ENCODE results near the gene SMARCA2. TPM values are rescaled to one million over a fixed set of nuclear protein-coding genes. Genes with fewer than 3 reads are reported as not detected.

The SMARCA2 gene
- total RNA-seq, 2 experiments from 2014 or later: 87.8 to 89.9 TPM

- no peaks in the 10 kb centered on the region for H3K27me3 Mint-ChIP-seq (ENCODE audit: low read depth)
- no peak overlapping the region for H3K27ac Mint-ChIP-seq
- H3K36me3 Mint-ChIP-seq (ENCODE audit: low read depth): peaks cover 42% of the 10 kb centered on the region
- H3K4me3 Mint-ChIP-seq: no peak overlapping the region
- H3K4me1 Mint-ChIP-seq (ENCODE audit: low read depth): peaks cover 17% of the 10 kb centered on the region
- intact Hi-C loops (cut with micrococcal nuclease): loop anchor here (2.0 to 10.0 kb wide), 6 partner anchors 19 to 481 kb away; no protein-coding TSS in a partner anchor
- CTCF ChIA-PET: interaction anchor here (1.1 to 1.8 kb wide), 4 partner anchors 19 to 145 kb away, joined by 4 to 13 read pairs (median 6); no protein-coding TSS in a partner anchor
- DNase-seq: no peak
- H3K9me3 Mint-ChIP-seq: no peaks in the 10 kb centered on the region
These were observed 71.0 kb downstream of the SMARCA2 start for GRCh38 chr9:2086116-2086515.

- DNase-seq: no peak
- CTCF ChIA-PET: interaction anchor here (0.6 to 1.8 kb wide), 30 partner anchors 9 to 1037 kb away, joined by 3 to 13 read pairs (median 4); no protein-coding TSS in a partner anchor
- Mint-ChIP-seq H3K4me3 (no peak overlapping the region), H3K27me3 (ENCODE audit: low read depth) (no peaks in the 10 kb centered on the region), H3K36me3 (ENCODE audit: low read depth) (peaks cover 43% of the 10 kb centered on the region), H3K4me1 (ENCODE audit: low read depth) (peaks cover 10% of the 10 kb centered on the region), H3K27ac (no peak overlapping the region), H3K9me3 (no peaks in the 10 kb centered on the region)
- intact Hi-C loops (cut with micrococcal nuclease): loop anchor here (1.0 to 10.0 kb wide), 10 partner anchors 20 to 627 kb away; no protein-coding TSS in a partner anchor
These were observed 71.8 kb downstream of the SMARCA2 start for GRCh38 chr9:2086971-2087370.

DNA sequence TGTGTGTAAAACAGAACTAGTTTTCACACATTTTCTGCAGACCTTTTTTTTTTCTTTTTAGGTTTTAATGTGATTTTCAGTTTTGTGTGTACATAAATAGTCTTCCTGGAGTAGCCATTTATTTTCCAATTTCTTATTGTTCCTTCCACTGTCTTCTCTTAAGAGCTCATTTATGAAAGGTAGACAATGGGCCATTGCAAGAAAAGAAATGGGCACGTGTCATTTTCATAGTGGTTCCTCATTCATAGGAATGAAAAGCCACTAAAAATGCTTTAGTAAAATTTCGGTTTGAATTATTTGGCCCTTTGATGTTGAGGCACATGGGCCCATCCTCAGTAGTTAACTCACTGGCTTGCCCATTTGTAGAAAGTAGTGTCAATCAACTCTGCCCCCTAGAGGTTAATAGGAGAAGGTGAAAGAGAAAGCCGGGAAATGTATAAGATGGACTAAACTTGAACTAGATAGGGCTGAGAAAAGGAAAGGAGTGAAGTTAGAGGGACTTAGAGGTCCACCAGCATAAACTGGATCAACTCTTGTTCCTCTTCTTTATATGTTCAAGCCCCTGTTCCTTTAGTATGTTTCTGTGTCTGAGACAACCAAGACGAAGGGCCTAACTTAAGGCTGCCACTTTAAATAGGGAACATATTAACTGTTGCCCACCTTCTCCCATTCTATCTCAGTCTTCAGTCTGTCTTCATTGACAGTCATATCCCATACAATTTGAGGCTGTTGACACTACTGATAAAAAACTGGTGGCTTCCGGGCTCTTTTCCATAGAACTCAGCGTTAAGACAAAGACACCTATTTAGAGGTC lies 72.6 kb downstream of the SMARCA2 start:
- H3K4me1 Mint-ChIP-seq (ENCODE audit: low read depth): peaks cover 10% of the 10 kb centered on the region
- intact Hi-C loops (cut with micrococcal nuclease): loop anchor here (1.0 to 10.0 kb wide), 10 partner anchors 21 to 627 kb away; no protein-coding TSS in a partner anchor
- DNase-seq: peak; percentile 26
- H3K27ac Mint-ChIP-seq: no peak overlapping the region
- H3K27me3 Mint-ChIP-seq (ENCODE audit: low read depth): no peaks in the 10 kb centered on the region
- peaks cover 43% of the 10 kb centered on the region for H3K36me3 Mint-ChIP-seq (ENCODE audit: low read depth)
- CTCF ChIA-PET: interaction anchor here (0.6 to 1.8 kb wide), 30 partner anchors 10 to 1038 kb away, joined by 3 to 13 read pairs (median 4); no protein-coding TSS in a partner anchor
- H3K9me3 Mint-ChIP-seq: no peaks in the 10 kb centered on the region
- no peak overlapping the region for H3K4me3 Mint-ChIP-seq

GRCh38 chr9:2093920-2094597 lies 78.9 kb downstream of the SMARCA2 start:
- intact Hi-C loops (cut with micrococcal nuclease): no loop called here
- Mint-ChIP-seq H3K27me3 (ENCODE audit: low read depth) (no peaks in the 10 kb centered on the region), H3K9me3 (no peaks in the 10 kb centered on the region), H3K36me3 (ENCODE audit: low read depth) (peaks cover 33% of the 10 kb centered on the region), H3K27ac (no peak overlapping the region), H3K4me3 (no peak overlapping the region), H3K4me1 (ENCODE audit: low read depth) (peaks cover 2% of the 10 kb centered on the region)
- no peak for DNase-seq
- CTCF ChIA-PET: no interaction called here

DNA sequence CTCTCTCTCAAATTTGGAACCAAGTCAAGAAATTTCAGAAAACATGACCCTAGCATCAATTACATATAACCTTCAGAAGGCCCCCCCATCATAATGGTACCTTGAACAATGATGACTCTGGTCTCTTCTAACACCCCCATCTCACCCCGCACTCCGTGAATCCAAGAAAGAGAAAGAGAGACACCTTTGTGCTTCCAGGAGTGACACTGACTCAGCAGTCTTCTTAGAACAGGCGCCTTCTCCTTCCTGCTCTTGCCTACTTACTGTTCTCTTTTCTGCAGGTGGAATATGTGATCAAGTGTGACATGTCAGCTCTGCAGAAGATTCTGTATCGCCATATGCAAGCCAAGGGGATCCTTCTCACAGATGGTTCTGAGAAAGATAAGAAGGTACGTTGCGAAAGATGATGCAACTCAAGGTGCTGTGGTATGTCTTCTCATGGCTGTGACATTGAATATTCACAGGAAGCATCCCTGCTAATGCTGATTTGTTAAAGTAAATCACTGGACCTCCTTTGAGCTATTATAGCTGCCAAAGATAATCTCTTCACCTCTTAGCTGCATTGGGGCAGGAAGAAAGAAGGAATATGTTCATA lies 81.3 kb downstream of the SMARCA2 start:
- CTCF ChIA-PET: no interaction called here
- no peaks in the 10 kb centered on the region for H3K27me3 Mint-ChIP-seq (ENCODE audit: low read depth)
- no peak overlapping the region for H3K27ac Mint-ChIP-seq
- H3K36me3 Mint-ChIP-seq (ENCODE audit: low read depth): peaks cover 33% of the 10 kb centered on the region
- peaks cover 2% of the 10 kb centered on the region for H3K4me1 Mint-ChIP-seq (ENCODE audit: low read depth)
- H3K4me3 Mint-ChIP-seq: no peak overlapping the region
- DNase-seq: no peak
- intact Hi-C loops (cut with micrococcal nuclease): no loop called here
- H3K9me3 Mint-ChIP-seq: no peaks in the 10 kb centered on the region

DNA sequence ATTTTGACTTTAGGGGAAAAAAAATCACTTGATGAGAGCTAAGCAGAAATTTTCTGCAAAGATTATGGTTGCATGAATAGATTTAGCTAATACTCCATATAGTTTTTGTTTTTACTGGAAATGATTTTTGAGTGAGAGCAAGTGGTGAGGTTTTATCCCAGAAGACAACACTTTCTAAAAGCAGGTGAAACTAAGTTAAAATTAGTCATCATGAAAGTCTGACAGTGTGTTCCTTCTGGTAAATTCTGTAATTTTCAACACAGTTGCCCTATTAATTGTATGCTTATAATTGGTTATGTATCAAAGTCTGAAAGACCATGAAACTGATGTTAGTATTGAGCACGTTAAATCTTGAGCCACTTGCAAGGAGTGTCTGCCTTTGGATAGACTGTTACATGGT lies 91.5 kb downstream of the SMARCA2 start:
- intact Hi-C loops (cut with micrococcal nuclease): loop anchor here (2.0 kb wide), 2 partner anchors 92 to 230 kb away; partner anchors contain the start of gene SMARCA2
- CTCF ChIA-PET: interaction anchor here (0.6 to 1.0 kb wide), 2 partner anchors 166 to 1212 kb away, joined by 3 read pairs; no protein-coding TSS in a partner anchor
- H3K36me3 Mint-ChIP-seq (ENCODE audit: low read depth): peaks cover 41% of the 10 kb centered on the region

DNA sequence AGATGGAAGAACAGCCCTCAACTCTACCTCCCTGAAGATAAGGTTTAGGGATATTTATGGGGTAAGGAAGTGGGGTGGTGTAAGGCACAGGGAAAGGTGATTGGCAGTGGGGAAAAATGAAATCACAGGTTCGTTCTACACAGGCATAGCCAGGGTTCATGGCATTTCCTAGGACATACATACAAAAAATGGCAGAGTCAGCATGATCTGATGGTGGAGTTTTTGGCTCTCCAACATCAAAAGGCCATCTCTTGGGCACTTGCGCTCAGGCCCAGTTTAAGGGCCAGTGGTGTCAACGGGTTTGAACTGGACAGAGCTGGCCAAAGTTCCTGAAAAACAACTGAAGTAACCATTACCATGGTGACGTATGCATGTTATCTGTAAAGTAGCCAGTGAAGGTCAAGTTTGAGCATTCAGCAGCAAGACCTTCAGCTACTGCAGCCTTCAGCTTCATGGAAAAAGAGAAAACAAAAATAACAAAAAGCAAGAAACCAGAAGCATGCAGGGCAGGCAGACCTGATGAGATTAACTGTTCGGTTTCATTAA lies 92.8 kb downstream of the SMARCA2 start:
- no peak for DNase-seq
- CTCF ChIA-PET: no interaction called here
- Mint-ChIP-seq H3K4me1 (ENCODE audit: low read depth) (peaks cover 18% of the 10 kb centered on the region), H3K27me3 (ENCODE audit: low read depth) (no peaks in the 10 kb centered on the region), H3K27ac (peak overlapping the region; percentile 8), H3K36me3 (ENCODE audit: low read depth) (peaks cover 42% of the 10 kb centered on the region), H3K4me3 (no peak overlapping the region), H3K9me3 (no peaks in the 10 kb centered on the region)
- intact Hi-C loops (cut with micrococcal nuclease): loop anchor here (2.0 kb wide), 2 partner anchors 93 to 231 kb away; partner anchors contain the start of gene SMARCA2

More for the DNA sequence above, 91.5 kb downstream of the SMARCA2 start:
- Mint-ChIP-seq H3K4me3 (no peak overlapping the region), H3K27ac (peak overlapping the region; percentile 75), H3K27me3 (ENCODE audit: low read depth) (no peaks in the 10 kb centered on the region), H3K4me1 (ENCODE audit: low read depth) (peaks cover 18% of the 10 kb centered on the region), H3K9me3 (no peaks in the 10 kb centered on the region)
- DNase-seq: no peak

DNA sequence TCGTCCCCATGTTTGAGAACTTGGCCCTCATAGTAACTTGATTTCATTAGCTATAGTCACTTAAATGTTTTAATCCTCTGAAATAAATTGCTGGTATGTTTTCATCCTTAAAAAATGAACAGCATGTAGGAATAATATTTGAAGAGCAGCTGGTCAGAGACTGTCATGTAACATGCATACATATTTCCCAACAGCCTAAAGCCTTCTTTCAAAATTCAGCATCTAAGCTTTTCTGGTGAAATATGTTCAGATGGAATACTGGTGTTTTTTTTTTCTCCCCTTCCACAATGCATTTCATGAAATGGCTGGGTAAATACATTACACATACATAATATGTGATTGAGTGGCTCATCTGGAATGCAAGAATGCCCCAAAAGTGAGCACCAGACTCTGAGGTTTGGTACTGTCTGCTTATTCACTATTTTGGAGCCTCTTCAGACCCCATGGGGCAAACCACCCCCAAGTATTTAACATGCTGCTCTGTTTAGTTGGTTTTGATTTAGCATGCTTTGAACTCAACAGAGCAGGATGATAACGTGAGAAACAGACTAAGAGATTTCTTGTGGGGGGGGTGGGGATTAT lies 94.0 kb downstream of the SMARCA2 start:
- intact Hi-C loops (cut with micrococcal nuclease): no loop called here
- peaks cover 18% of the 10 kb centered on the region for H3K4me1 Mint-ChIP-seq (ENCODE audit: low read depth)
- DNase-seq: no peak
- no peaks in the 10 kb centered on the region for H3K27me3 Mint-ChIP-seq (ENCODE audit: low read depth)
- H3K4me3 Mint-ChIP-seq: no peak overlapping the region
- H3K27ac Mint-ChIP-seq: no peak overlapping the region
- CTCF ChIA-PET: interaction anchor here (0.6 kb wide), 1 partner anchor 19 kb away, joined by 3 read pairs; no protein-coding TSS in a partner anchor
- no peaks in the 10 kb centered on the region for H3K9me3 Mint-ChIP-seq
- peaks cover 45% of the 10 kb centered on the region for H3K36me3 Mint-ChIP-seq (ENCODE audit: low read depth)

DNA sequence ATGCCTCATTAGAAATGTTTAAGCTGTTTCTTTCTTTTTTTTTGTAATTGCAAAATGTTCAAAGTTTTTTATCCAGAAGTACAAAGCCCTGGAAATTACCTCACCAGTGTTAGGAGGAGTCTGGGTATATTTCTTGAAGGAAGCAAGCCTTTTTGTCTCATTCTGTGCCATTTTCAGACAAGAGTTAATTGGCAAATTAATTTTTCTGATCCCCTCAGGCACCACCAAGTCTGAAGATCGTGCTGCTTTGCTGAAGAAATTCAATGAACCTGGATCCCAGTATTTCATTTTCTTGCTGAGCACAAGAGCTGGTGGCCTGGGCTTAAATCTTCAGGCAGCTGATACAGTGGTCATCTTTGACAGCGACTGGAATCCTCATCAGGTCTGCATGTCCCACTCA lies 94.9 kb downstream of the SMARCA2 start:
- intact Hi-C loops (cut with micrococcal nuclease): no loop called here
- H3K36me3 Mint-ChIP-seq (ENCODE audit: low read depth): peaks cover 45% of the 10 kb centered on the region
- DNase-seq: no peak
- peaks cover 18% of the 10 kb centered on the region for H3K4me1 Mint-ChIP-seq (ENCODE audit: low read depth)
- H3K9me3 Mint-ChIP-seq: no peaks in the 10 kb centered on the region
- no peak overlapping the region for H3K4me3 Mint-ChIP-seq
- H3K27me3 Mint-ChIP-seq (ENCODE audit: low read depth): no peaks in the 10 kb centered on the region
- CTCF ChIA-PET: no interaction called here
- H3K27ac Mint-ChIP-seq: no peak overlapping the region

DNA sequence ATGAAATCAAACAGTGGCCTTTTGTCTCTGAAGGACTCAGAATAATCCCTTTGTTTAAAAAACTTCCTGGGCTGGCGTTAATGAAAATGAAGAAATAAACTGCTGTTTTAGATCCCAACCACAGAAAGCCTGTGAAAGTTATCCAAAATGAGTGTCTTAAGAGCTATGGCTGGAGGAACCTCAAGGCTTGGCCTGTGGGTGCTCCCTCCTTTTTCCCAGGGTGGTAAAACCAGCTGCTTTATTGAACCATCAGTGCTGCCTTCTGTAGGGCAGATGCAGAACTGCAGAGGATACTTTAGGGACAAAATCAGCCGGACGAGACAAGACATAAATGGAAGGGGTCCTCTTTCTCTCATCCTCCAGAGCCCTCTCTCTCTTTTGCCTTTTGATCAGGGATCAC lies 100.9 kb downstream of the SMARCA2 start:
- Mint-ChIP-seq H3K4me1 (ENCODE audit: low read depth) (no peaks in the 10 kb centered on the region), H3K27ac (no peak overlapping the region), H3K27me3 (ENCODE audit: low read depth) (no peaks in the 10 kb centered on the region), H3K36me3 (ENCODE audit: low read depth) (peaks cover 30% of the 10 kb centered on the region), H3K9me3 (no peaks in the 10 kb centered on the region), H3K4me3 (no peak overlapping the region)
- intact Hi-C loops (cut with micrococcal nuclease): no loop called here
- CTCF ChIA-PET: interaction anchor here (1.2 kb wide), 1 partner anchor 18 kb away, joined by 3 read pairs; no protein-coding TSS in a partner anchor
- peak; percentile 16 for DNase-seq

DNA sequence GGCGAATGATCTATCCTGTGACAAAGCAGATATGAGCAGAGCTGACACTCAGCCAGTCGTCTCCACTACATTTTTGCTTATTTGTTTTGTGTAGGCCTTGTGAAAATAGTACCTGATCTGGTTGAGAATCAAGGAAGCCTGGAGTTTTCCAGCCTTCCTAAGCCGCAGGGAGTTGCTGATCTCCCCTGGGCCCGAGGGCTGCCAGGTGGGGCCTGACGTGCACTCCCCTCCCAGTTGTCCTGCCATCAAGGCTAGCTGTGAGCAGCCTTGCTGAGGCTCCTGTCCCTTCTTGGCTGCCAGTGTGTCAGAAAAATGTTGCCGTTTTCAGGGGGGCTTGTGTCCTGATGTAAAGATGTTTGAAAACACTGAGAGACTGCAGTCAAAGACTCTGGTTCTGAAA lies 102.4 kb downstream of the SMARCA2 start:
- H3K36me3 Mint-ChIP-seq (ENCODE audit: low read depth): peaks cover 23% of the 10 kb centered on the region

More for the DNA sequence above, 102.4 kb downstream of the SMARCA2 start:
- H3K4me3 Mint-ChIP-seq: no peak overlapping the region
- no peaks in the 10 kb centered on the region for H3K4me1 Mint-ChIP-seq (ENCODE audit: low read depth)
- no peaks in the 10 kb centered on the region for H3K27me3 Mint-ChIP-seq (ENCODE audit: low read depth)
- no peak for DNase-seq
- CTCF ChIA-PET: no interaction called here
- no peaks in the 10 kb centered on the region for H3K9me3 Mint-ChIP-seq
- intact Hi-C loops (cut with micrococcal nuclease): no loop called here
- no peak overlapping the region for H3K27ac Mint-ChIP-seq
